OCI-LY7 (cell line): ENCODE measurements around the gene TLX3. TPM values are rescaled to one million over a fixed set of nuclear protein-coding genes. Genes with fewer than 3 reads are reported as not detected.

ENCODE experiments used
- BruUV-seq: library from RNA; stranded (reverse); fragments of 400-500 nt; replicated peaks from 2 replicates; lab custom pipeline; 2021; lab: Mats Ljungman, UMichigan
- CTCF ChIA-PET: fragments of 300-600 bp; sonication (Branson Sonifier 250); formaldehyde crosslinking; loops from one replicate; lab custom pipeline; 2022; ENCODE audit warnings: antibody characterized with exemption; ENCODE audit not compliant: unreplicated experiment; lab: Charles Lee
- POLR2A ChIA-PET: fragments of 300-600 bp; sonication (Branson Sonifier 250); formaldehyde crosslinking; loops from one replicate; lab custom pipeline; 2022; ENCODE audit warnings: antibody characterized with exemption; lab: Charles Lee
- DNase-seq: peaks from one replicate; pipeline ENCODE4 v3.0.0-alpha.2; 2015; ENCODE audit warnings: low spot score
- H2AFZ ChIP-seq: fragments of 200-600 bp; sonication (generic), shearing (Covaris generic); 2 replicates; pipeline ENCODE4 v1.6.1; 2014; ENCODE audit warnings: mild to moderate bottlenecking, antibody characterized with exemption, low read length, moderate library complexity
- H3K27ac ChIP-seq: fragments of 200-600 bp; sonication (generic); 2 replicates; pipeline ENCODE4 v1.5.1; 2014; ENCODE audit warnings: mixed run types, low read depth, mild to moderate bottlenecking, moderate library complexity, low read length, inconsistent platforms; ENCODE audit not compliant: poor library complexity, severe bottlenecking
- H3K36me3 ChIP-seq: fragments of 200-600 bp; sonication (generic); 2 replicates; pipeline ENCODE4 v1.6.1; 2014; ENCODE audit warnings: mild to moderate bottlenecking, antibody characterized with exemption, low read length, moderate library complexity, mixed read lengths; ENCODE audit not compliant: insufficient read depth
- H3K4me1 ChIP-seq: fragments of 200-600 bp; sonication (generic); 2 replicates; pipeline ENCODE4 v1.5.1; 2014; ENCODE audit warnings: mild to moderate bottlenecking, low read length; ENCODE audit not compliant: insufficient read depth, poor library complexity, severe bottlenecking
- H3K4me2 ChIP-seq: fragments of 200-600 bp; sonication (generic); 2 replicates; pipeline ENCODE4 v1.6.1; 2014; ENCODE audit warnings: mild to moderate bottlenecking, low read length
- H3K4me3 ChIP-seq: fragments of 200-600 bp; sonication (generic); 2 replicates; pipeline ENCODE4 v1.5.1; 2014; ENCODE audit warnings: mild to moderate bottlenecking, low read depth, low read length; ENCODE audit not compliant: poor library complexity, severe bottlenecking
- H3K79me2 ChIP-seq: fragments of 200-600 bp; sonication (generic); 2 replicates; pipeline ENCODE4 v1.6.1; 2016; ENCODE audit warnings: low read depth, mild to moderate bottlenecking, low read length, moderate library complexity, mixed read lengths; ENCODE audit not compliant: insufficient read depth
- H3K9me2 ChIP-seq: fragments of 200-600 bp; sonication (generic); 2 replicates; pipeline ENCODE4 v1.6.1; 2016; ENCODE audit warnings: mild to moderate bottlenecking, low read length, mixed read lengths; ENCODE audit not compliant: insufficient read depth
- H3K9me3 ChIP-seq: fragments of 200-600 bp; sonication (generic); 2 replicates; pipeline ENCODE4 v1.6.1; 2014; ENCODE audit warnings: mild to moderate bottlenecking, mixed run types, low read length, mixed read lengths
- H4K20me1 ChIP-seq: fragments of 200-600 bp; sonication (generic); 2 replicates; pipeline ENCODE4 v1.6.1; 2014; ENCODE audit warnings: mild to moderate bottlenecking, antibody characterized with exemption, low read length, moderate library complexity, mixed read lengths; ENCODE audit not compliant: insufficient read depth
- EZH2phosphoT487 ChIP-seq: fragments of 200-600 bp; sonication (generic); IDR thresholded peaks from 2 replicates; pipeline ENCODE4 v1.6.1; 2018; ENCODE audit warnings: low read depth, borderline replicate concordance, mild to moderate bottlenecking, mixed run types, antibody characterized with exemption, low read length, moderate library complexity, mixed read lengths
- intact Hi-C: fragments of 100-400 bp; cut with micrococcal nuclease; formaldehyde crosslinking; loops from one replicate; pipeline ENCODE4 v1.10.0; 2022; ENCODE audit not compliant: unreplicated experiment
- total RNA-seq, 2 experiments: library from RNA; depleted of rRNA in 1 of 2; stranded (reverse); fragments of >200 nt in 1 of 2; shearing (Covaris generic) in 1 of 2; gene quantifications; 2 replicates each; pipeline ENCODE4 v1.2.3, GENCODE V29; 2014 to 2022
- TF ChIP-seq, protein P1 (sequence below): fragments of 200-600 bp; sonication (generic); conservative IDR thresholded peaks from 2 replicates; pipeline ENCODE4 v1.5.1; 2014; ENCODE audit warnings: mild to moderate bottlenecking, antibody characterized with exemption, low read length, moderate library complexity, mixed read lengths

The TLX3 gene
- total RNA-seq, 2 experiments from 2014 or later = not detected

DNA sequence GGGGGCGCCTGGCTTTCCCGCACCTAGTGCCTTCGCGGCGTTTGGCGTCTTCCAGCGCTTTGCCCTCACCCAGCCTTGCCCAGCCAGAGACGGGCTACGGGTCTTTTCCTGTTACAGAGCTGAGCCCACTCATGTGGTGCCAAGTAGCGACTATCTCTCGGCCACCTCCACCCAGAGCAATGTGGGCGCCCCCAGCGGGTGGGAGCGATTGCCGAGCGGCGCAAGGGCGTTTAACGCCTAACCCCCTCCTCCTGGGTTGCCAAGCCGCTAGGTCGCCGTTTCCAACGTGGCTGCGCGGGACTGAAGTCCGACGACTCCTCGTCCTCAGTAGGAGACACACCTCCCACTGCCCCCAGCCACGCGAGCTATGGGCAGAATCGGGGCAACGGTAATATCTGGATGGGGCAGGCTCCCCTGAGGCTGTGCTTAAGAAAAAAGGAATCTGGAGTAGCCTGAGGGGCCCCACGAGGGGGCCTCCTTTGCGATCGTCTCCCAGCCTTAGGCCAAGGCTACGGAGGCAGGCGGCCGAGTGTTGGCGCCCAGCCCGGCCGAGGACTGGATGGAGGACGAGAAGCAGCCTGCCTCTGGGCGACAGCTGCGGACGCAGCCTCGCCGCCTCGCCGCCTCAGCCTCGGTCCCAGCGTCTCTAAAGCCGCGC lies 5.8 kb downstream of the TLX3 start:
- TF ChIP-seq, protein P1, sequence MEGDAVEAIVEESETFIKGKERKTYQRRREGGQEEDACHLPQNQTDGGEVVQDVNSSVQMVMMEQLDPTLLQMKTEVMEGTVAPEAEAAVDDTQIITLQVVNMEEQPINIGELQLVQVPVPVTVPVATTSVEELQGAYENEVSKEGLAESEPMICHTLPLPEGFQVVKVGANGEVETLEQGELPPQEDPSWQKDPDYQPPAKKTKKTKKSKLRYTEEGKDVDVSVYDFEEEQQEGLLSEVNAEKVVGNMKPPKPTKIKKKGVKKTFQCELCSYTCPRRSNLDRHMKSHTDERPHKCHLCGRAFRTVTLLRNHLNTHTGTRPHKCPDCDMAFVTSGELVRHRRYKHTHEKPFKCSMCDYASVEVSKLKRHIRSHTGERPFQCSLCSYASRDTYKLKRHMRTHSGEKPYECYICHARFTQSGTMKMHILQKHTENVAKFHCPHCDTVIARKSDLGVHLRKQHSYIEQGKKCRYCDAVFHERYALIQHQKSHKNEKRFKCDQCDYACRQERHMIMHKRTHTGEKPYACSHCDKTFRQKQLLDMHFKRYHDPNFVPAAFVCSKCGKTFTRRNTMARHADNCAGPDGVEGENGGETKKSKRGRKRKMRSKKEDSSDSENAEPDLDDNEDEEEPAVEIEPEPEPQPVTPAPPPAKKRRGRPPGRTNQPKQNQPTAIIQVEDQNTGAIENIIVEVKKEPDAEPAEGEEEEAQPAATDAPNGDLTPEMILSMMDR = no peak
- TF ChIP-seq EZH2phosphoT487 = no peak
- H3K4me1 ChIP-seq = no peaks in the 10 kb centered on the region
- CTCF ChIA-PET = no interaction called here
- H4K20me1 ChIP-seq = no peaks in the 10 kb centered on the region
- H3K9me3 ChIP-seq = no peaks in the 10 kb centered on the region
- DNase-seq = no peak
- H3K9me2 ChIP-seq = no peaks in the 10 kb centered on the region
- no peak overlapping the region for H3K4me3 ChIP-seq
- intact Hi-C loops = no loop called here
- no peaks in the 10 kb centered on the region for H3K36me3 ChIP-seq
- POLR2A ChIA-PET = interaction anchor here (0.8 kb wide), 1 partner anchor 9 kb away, joined by 3 read pairs; no protein-coding TSS in a partner anchor
- no peak overlapping the region for H3K27ac ChIP-seq
- H2AFZ ChIP-seq = no peak overlapping the region
- no peak overlapping the region for H3K4me2 ChIP-seq
- BruUV-seq = no TSS peak
- no peaks in the 10 kb centered on the region for H3K79me2 ChIP-seq

DNA sequence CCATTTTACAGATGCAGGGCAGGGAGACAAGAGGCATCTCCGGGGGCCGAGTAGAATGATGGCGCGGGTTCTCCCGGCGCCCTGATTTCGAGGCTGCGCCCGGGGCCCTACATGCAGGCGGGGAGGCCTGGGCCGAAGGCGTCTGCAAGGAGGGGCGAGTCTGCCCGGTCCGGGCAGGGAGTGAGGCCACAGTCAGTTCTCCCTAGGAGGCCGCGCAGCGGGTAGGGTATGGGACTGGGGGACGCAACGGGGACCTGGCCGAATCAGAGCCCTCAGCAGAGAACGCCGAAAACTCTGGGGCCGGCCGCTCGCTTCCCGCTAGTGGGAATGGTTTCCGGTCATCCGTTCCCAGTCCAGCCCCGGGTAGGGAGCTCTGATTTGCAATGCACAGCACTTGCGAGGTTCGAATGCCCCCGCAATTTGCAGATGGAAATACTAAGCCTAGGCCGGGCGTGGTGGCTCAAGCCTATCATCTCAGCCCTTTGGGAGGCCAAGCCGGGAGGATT lies 6.4 kb downstream of the TLX3 start:
- H3K9me2 ChIP-seq = no peaks in the 10 kb centered on the region
- TF ChIP-seq EZH2phosphoT487 = no peak
- TF ChIP-seq, protein P1 = no peak
- H3K4me1 ChIP-seq = no peaks in the 10 kb centered on the region
- no peak overlapping the region for H3K4me2 ChIP-seq
- H3K36me3 ChIP-seq = no peaks in the 10 kb centered on the region
- no peaks in the 10 kb centered on the region for H3K9me3 ChIP-seq
- H2AFZ ChIP-seq = no peak overlapping the region
- ChIA-PET CTCF (no interaction called here), POLR2A (no interaction called here)
- DNase-seq = no peak
- no peak overlapping the region for H3K4me3 ChIP-seq
- intact Hi-C loops = no loop called here
- no peaks in the 10 kb centered on the region for H3K79me2 ChIP-seq
- H3K27ac ChIP-seq = no peak overlapping the region
- H4K20me1 ChIP-seq = no peaks in the 10 kb centered on the region
- no TSS peak for BruUV-seq

DNA sequence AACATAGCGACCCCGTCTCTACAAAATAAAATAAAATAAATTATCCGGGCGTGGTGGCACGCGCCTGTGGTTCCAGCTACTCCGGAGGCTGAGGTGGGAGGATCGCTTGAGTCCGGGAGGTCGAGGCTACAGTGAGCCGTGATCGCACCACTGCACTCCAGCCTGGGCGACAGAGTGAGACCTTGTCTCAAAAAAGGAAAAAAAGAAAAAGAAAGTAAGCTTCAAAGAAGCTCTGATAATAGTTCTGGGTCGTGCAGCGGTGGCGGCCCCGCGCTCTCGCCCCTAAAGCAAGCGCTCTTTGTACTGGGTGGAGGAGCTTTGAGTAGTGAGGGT lies 6.8 kb downstream of the TLX3 start:
- ChIA-PET POLR2A (no interaction called here), CTCF (no interaction called here)
- H3K27ac ChIP-seq = no peak overlapping the region
- no peak for DNase-seq
- H3K9me2 ChIP-seq = no peaks in the 10 kb centered on the region
- no peak overlapping the region for H2AFZ ChIP-seq
- no peaks in the 10 kb centered on the region for H3K79me2 ChIP-seq
- TF ChIP-seq EZH2phosphoT487 = no peak
- TF ChIP-seq, protein P1 = no peak
- H3K36me3 ChIP-seq = no peaks in the 10 kb centered on the region
- no peak overlapping the region for H3K4me2 ChIP-seq
- H3K9me3 ChIP-seq = no peaks in the 10 kb centered on the region
- no peaks in the 10 kb centered on the region for H4K20me1 ChIP-seq
- intact Hi-C loops = no loop called here
- no TSS peak for BruUV-seq
- no peaks in the 10 kb centered on the region for H3K4me1 ChIP-seq
- no peak overlapping the region for H3K4me3 ChIP-seq
